Gastroesophageal sphincter (tissue), 4 donors: ENCODE measurements around the gene SNTG2. TPM values are rescaled to one million over a fixed set of nuclear protein-coding genes. Genes with fewer than 3 reads are reported as not detected.
A peak's percentile ranks its signal among the peaks of the same experiment; 100 is the strongest.

Source experiments
- ATAC-seq: fragments of 150-250 bp; one replicate; pipeline ENCODE4 v1.9.1; 2016; ENCODE audit warnings: mild to moderate bottlenecking, moderate library complexity
- H3K27ac ChIP-seq, 4 donors: fragments of 200-600 bp; sonication (generic) in 3 of 4; 1 replicate in 3 of 4; 2 replicates in 1 of 4; pipeline ENCODE4 v1.5.1; 2016 to 2019
- H3K27me3 ChIP-seq: fragments of 200-600 bp; sonication (generic); one replicate; pipeline ENCODE4 v1.5.1; 2019
- H3K36me3 ChIP-seq, 2 donors: fragments of 200-600 bp; sonication (generic); one replicate each; pipeline ENCODE4 v1.5.1; 2019; ENCODE audit warnings: control low read depth in 1 of 2
- H3K4me1 ChIP-seq, 3 donors: fragments of 200-600 bp; sonication (generic); 1 replicate in 2 of 3; 2 replicates in 1 of 3; pipeline ENCODE4 v1.5.1; 2016 to 2019; ENCODE audit warnings: control low read depth in 2 of 3
- H3K4me3 ChIP-seq, 2 donors: fragments of 200-600 bp; sonication (generic); one replicate each; pipeline ENCODE4 v1.5.1; 2019; ENCODE audit warnings: mild to moderate bottlenecking in 1 of 2, moderate library complexity in 1 of 2
- H3K9me3 ChIP-seq, 3 donors: fragments of 200-600 bp; sonication (generic); one replicate each; pipeline ENCODE4 v1.5.1; 2017 to 2019; ENCODE audit warnings: control low read depth in 2 of 3
- CTCF ChIP-seq, 4 experiments: fragments of 200-600 bp in 2 of 4; fragments of 450-650 bp in 2 of 4; sonication (generic) in 1 of 4; IDR thresholded peaks; one replicate each; pipeline ENCODE4 v1.5.1; 2017 to 2019; ENCODE audit warnings: antibody characterized with exemption in 4 of 4, mild to moderate bottlenecking in 2 of 4, moderate library complexity in 2 of 4
- EP300 ChIP-seq: sonication (generic); formaldehyde crosslinking; IDR thresholded peaks from one replicate; pipeline ENCODE4 v1.6.1; 2017; ENCODE audit warnings: antibody characterized with exemption, mild to moderate bottlenecking
- POLR2A ChIP-seq, 2 donors: fragments of 450-650 bp; IDR thresholded peaks; one replicate each; pipeline ENCODE4 v1.6.1; 2017; ENCODE audit warnings: antibody characterized with exemption in 2 of 2, mild to moderate bottlenecking in 2 of 2, moderate library complexity in 1 of 2
- POLR2AphosphoS5 ChIP-seq: sonication (generic); formaldehyde crosslinking; IDR thresholded peaks from one replicate; pipeline ENCODE4 v1.6.1; 2017; ENCODE audit warnings: antibody characterized with exemption
- WGBS, 2 donors: methylation state at CpG; one replicate each; pipeline ENCODE4 v1.1.5; 2018; ENCODE audit warnings: low coverage in 1 of 2; 5-methylcytosine and 5-hydroxymethylcytosine counted together
- total RNA-seq, 4 donors: library from RNA; depleted of rRNA; stranded (reverse); fragments of >200 nt; gene quantifications; one replicate each; pipeline ENCODE4 v1.1.0, GENCODE V29; 2016

Gene SNTG2
- total RNA-seq, 4 donors from 2014 or later: 1.5 to 7.9 (median 4.3) TPM

- ATAC-seq: no peak
- TF ChIP-seq POLR2AphosphoS5 (no peak), POLR2A (IDR thresholded peaks at IDR 0.05) (no peak), EP300 (no peak)
- peaks cover 0 to 4% (median 0%) of the 10 kb centered on the region in 3 donors for H3K9me3 ChIP-seq
- H3K27me3 ChIP-seq: peaks cover 11% of the 10 kb centered on the region
- no peaks in the 10 kb centered on the region for H3K4me1 ChIP-seq
- no peak overlapping the region for H3K4me3 ChIP-seq
- peak overlapping the region in 1 of 4 donors; percentile 27 for H3K27ac ChIP-seq
- WGBS, 2 donors: 62 to 74% methylated on average over 15 of the region's 15 CpGs
- no peaks in the 10 kb centered on the region for H3K36me3 ChIP-seq
These were observed 219.6 kb downstream of the SNTG2 start for GRCh38 chr2:1170241-1170640.

- no peaks in the 10 kb centered on the region for H3K4me1 ChIP-seq
- no peak for TF ChIP-seq CTCF (IDR thresholded peaks at IDR 0.05)
- no peak for TF ChIP-seq EP300
- no peak for TF ChIP-seq POLR2A (IDR thresholded peaks at IDR 0.05)
- TF ChIP-seq POLR2AphosphoS5: no peak
- WGBS, 2 donors: 58 to 70% methylated on average over 5 of the region's 5 CpGs
- peaks cover 0 to 4% (median 0%) of the 10 kb centered on the region in 3 donors for H3K9me3 ChIP-seq
- H3K27ac ChIP-seq: no peak overlapping the region
- ATAC-seq: no peak
- H3K4me3 ChIP-seq: no peak overlapping the region
- peaks cover 13% of the 10 kb centered on the region for H3K27me3 ChIP-seq
- H3K36me3 ChIP-seq: no peaks in the 10 kb centered on the region
These were observed 220.1 kb downstream of the SNTG2 start for GRCh38 chr2:1170711-1171110.

- no peak for TF ChIP-seq POLR2AphosphoS5
- no peaks in the 10 kb centered on the region for H3K36me3 ChIP-seq
- no peak overlapping the region for H3K4me3 ChIP-seq
- peaks cover 0 to 4% (median 0%) of the 10 kb centered on the region in 3 donors for H3K9me3 ChIP-seq
- peaks cover 16% of the 10 kb centered on the region for H3K27me3 ChIP-seq
- ATAC-seq: no peak
- H3K27ac ChIP-seq: no peak overlapping the region
- no peaks in the 10 kb centered on the region for H3K4me1 ChIP-seq
- 57% methylated on average over 2 of the region's 5 CpGs; no CpG with 5 or more reads in 1 of the 2 donors for WGBS, 2 donors
These were observed 222.9 kb downstream of the SNTG2 start for GRCh38 chr2:1173528-1173927.

- 61 to 73% methylated on average over 2 to 3 of the region's 3 CpGs for WGBS, 2 donors
- H3K36me3 ChIP-seq: no peaks in the 10 kb centered on the region
- H3K27me3 ChIP-seq: no peaks in the 10 kb centered on the region
- H3K9me3 ChIP-seq: no peaks in the 10 kb centered on the region
- TF ChIP-seq EP300: no peak
- TF ChIP-seq POLR2A (IDR thresholded peaks at IDR 0.05): no peak
- no peak for TF ChIP-seq CTCF (IDR thresholded peaks at IDR 0.05)
- no peak for TF ChIP-seq POLR2AphosphoS5
- H3K4me1 ChIP-seq: no peaks in the 10 kb centered on the region
- no peak for ATAC-seq
- no peak overlapping the region for H3K4me3 ChIP-seq
- no peak overlapping the region for H3K27ac ChIP-seq
These were observed 231.2 kb downstream of the SNTG2 start for GRCh38 chr2:1181893-1182292.

GRCh38 chr2:1183300-1183699, 232.7 kb downstream of the SNTG2 start:
- Histone ChIP-seq H3K4me3 (no peak overlapping the region), H3K36me3 (no peaks in the 10 kb centered on the region), H3K27ac (no peak overlapping the region), H3K4me1 (no peaks in the 10 kb centered on the region), H3K27me3 (no peaks in the 10 kb centered on the region), H3K9me3 (no peaks in the 10 kb centered on the region)
- WGBS, 2 donors: 89 to 100% methylated on average over 3 of the region's 3 CpGs
- no peak for TF ChIP-seq POLR2A (IDR thresholded peaks at IDR 0.05)
- no peak for TF ChIP-seq CTCF (IDR thresholded peaks at IDR 0.05)
- TF ChIP-seq POLR2AphosphoS5: no peak
- no peak for TF ChIP-seq EP300
- ATAC-seq: no peak

GRCh38 chr2:1186421-1186820, 235.8 kb downstream of the SNTG2 start:
- Histone ChIP-seq H3K27me3 (no peaks in the 10 kb centered on the region), H3K9me3 (no peaks in the 10 kb centered on the region), H3K4me3 (no peak overlapping the region), H3K36me3 (no peaks in the 10 kb centered on the region), H3K4me1 (no peaks in the 10 kb centered on the region), H3K27ac (no peak overlapping the region)
- TF ChIP-seq EP300 (no peak), CTCF (IDR thresholded peaks at IDR 0.05) (no peak), POLR2A (IDR thresholded peaks at IDR 0.05) (no peak), POLR2AphosphoS5 (no peak)
- WGBS, 2 donors: 47 to 59% methylated on average over 2 of the region's 2 CpGs
- no peak for ATAC-seq
